Stimulated activated effector memory CD8-positive, alpha-beta T cell treated with anti-CD3 and anti-CD28 coated beads, Interleukin-12 subunit alpha, Interleukin-12 subunit beta, amount 100 ng/mL, for 72 hours (primary cell): ENCODE data around the gene STK24.

Experiments
- ATAC-seq: fragments of 150-1000 bp; cut with Tn5 transposase; 2 replicates; pipeline ENCODE4 v1.10.0; 2021
- DNase-seq, 2 donors: peaks; one replicate each; pipeline ENCODE4 v3.0.0; 2021 to 2022; ENCODE audit warnings: low spot score in 2 of 2
- H3K27ac Mint-ChIP-seq: one replicate; pipeline ENCODE4 v1.8.0; 2022; ENCODE audit warnings: mild to moderate bottlenecking, mixed read lengths
- H3K36me3 Mint-ChIP-seq: one replicate; pipeline ENCODE4 v1.8.0; 2022; ENCODE audit warnings: mild to moderate bottlenecking, mixed read lengths
- H3K4me1 Mint-ChIP-seq: one replicate; pipeline ENCODE4 v1.8.0; 2022; ENCODE audit warnings: mixed read lengths
- H3K4me3 Mint-ChIP-seq: one replicate; pipeline ENCODE4 v1.8.0; 2022; ENCODE audit warnings: mild to moderate bottlenecking, mixed read lengths
- H3K9me3 Mint-ChIP-seq: one replicate; pipeline ENCODE4 v1.8.0; 2022; ENCODE audit warnings: mixed read lengths

STK24 gene

DNA sequence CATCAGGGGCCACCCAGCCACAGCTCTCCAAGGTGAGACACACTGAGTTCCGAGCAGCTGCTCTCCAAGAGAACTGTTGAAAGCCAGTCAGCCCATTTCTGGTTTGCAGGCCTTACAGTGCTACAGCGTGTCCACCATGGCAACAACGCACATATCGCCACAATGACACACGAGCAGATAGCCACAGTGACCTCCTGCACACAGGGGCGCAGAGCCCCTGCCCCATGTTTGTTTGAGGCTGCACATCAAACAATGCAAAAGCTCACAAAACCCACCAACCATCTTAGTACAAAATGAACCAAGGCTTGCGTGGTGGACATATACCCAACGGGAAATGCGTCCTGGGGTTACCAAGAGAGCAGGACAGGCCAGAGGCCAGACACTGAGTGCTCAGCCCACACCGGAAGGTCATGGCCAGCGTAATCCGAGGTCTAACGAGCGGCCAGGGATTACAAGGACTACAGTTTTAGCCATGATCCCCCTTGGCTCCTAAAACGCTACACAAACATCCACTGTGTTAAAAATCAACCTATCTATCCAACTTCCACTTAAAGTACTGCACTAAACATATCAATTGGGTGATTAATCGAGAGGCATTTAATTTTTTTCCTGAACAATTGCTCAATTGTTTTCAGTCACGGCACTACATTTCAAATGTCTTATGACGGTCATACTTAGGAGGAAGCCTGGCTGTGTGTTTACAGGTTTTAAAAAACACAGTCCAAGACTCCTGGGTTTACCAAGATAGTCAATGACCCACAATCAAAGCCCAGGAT lies 56.0 kb downstream of the STK24 start:
- H3K36me3 Mint-ChIP-seq: peaks cover 67% of the 10 kb centered on the region
- peaks cover 97% of the 10 kb centered on the region for H3K4me1 Mint-ChIP-seq
- H3K27ac Mint-ChIP-seq: peak overlapping the region; percentile 82
- H3K4me3 Mint-ChIP-seq: no peak overlapping the region
- DNase-seq: no peak
- no peaks in the 10 kb centered on the region for H3K9me3 Mint-ChIP-seq
- ATAC-seq: no peak

DNA sequence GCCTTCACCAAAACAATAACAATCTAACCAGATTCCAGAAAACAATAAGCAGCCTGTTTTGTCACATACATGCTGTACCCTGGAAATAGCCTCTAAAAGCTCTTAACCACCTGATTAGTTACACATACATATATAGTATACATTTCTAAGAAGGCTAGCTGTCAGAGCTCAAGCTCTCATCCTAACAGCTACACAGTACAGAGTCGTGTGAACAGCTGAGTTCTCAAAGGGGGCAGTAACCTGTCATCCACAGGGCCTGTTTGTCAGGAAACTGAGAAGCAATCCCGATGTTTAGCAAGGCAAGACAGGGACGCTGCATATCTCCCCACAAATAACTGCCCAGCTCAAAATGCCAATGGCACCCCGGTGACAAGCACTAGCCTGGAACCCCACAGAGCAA lies 56.9 kb downstream of the STK24 start:
- no peak overlapping the region for H3K4me3 Mint-ChIP-seq
- ATAC-seq: no peak
- H3K27ac Mint-ChIP-seq: peak overlapping the region; percentile 46

DNA sequence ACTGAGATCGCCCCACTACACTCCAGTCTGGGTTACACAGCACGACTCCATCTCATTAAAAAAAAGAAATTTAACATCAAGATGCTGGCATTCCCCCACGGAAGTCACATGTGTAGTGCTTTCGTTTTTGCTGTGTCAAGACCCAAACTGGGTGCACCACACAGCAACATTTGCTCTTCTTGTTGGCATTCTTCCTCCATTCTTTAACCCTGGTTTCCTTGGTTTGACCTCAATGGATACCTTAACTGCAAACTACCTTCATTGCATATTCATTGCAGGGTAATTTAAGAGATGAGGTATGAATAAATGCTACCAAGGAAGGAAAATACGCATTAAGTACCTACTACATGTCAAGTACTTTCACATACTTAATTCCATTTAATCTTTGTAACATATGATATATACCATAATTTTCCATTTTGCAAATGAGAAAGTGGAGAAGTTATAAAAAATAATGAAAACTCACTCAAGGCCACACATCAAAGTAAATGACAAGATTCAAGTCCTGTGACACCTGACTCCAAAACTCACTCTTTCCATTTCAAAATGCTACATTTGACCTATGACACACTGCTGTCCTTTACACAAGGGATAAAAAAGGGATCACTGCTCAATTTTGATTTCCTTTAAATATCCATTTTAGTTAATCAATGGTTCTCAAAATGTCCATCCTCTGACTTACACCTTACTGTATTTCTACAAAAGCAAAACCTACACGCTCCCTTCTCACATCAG lies 59.2 kb downstream of the STK24 start:
- DNase-seq (no peak), ATAC-seq (peak; percentile 71)
- Mint-ChIP-seq H3K4me1 (peaks cover 97% of the 10 kb centered on the region), H3K36me3 (peaks cover 69% of the 10 kb centered on the region), H3K4me3 (peak overlapping the region; percentile 40), H3K9me3 (no peaks in the 10 kb centered on the region), H3K27ac (peak overlapping the region; percentile 67)

More for the DNA sequence above, 56.9 kb downstream of the STK24 start:
- Mint-ChIP-seq H3K4me1 (peaks cover 97% of the 10 kb centered on the region), H3K9me3 (no peaks in the 10 kb centered on the region), H3K36me3 (peaks cover 74% of the 10 kb centered on the region)
- no peak for DNase-seq

DNA sequence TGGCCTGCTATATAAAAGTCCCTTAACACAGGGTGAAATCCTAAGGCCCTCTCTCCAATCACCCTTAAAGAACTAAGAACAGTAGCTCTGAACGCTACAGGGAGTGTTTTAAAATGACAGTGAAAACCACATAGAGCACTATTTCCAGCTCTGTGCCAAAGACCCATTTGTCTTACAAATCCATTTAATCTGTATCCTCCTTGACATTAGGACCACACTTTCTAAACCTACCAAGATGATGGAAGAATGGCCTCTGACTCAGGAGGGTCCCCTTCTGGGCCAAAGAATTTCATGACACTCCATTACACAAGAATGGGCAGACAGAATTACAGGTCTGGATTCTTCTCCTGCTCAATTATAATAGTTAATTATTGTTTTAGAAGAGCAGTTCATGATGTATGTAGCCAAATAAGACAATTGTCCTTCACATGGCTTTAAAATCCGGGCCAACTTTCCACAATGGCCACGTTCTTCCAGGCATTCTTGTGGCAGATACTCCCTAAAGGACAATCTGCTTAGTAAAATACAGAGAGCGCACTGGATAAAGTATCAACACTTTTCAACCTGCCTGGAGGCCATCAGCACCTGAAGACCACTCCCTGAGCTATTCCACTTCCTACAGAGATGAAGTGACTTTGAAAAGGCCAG lies 61.0 kb downstream of the STK24 start:
- peak overlapping the region; percentile 92 for H3K27ac Mint-ChIP-seq
- H3K4me3 Mint-ChIP-seq: peak overlapping the region; percentile 31
- H3K9me3 Mint-ChIP-seq: no peaks in the 10 kb centered on the region
- H3K36me3 Mint-ChIP-seq: peaks cover 76% of the 10 kb centered on the region
- DNase-seq (no peak), ATAC-seq (peak; percentile 71)
- H3K4me1 Mint-ChIP-seq: peaks cover 97% of the 10 kb centered on the region

DNA sequence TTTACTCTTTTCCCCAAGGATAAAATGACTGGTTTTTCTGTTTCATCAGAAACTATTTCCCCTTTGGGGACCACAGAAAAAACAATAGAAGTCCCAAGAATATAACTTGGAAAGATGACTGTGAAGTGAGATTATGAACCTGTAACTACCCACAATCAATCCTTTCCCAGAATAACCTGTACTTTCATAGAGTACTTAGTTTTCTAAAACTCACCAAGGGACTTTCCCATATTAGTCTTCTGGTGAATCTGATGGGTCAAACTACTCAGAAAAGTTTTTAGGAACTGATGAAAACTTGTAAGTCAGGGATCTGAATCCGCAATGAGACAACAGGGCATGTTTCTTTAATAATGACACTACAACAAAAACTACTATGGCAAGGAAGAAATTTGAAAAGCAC lies 62.6 kb downstream of the STK24 start:
- H3K36me3 Mint-ChIP-seq: peaks cover 74% of the 10 kb centered on the region
- H3K4me3 Mint-ChIP-seq: peak overlapping the region; percentile 31

DNA sequence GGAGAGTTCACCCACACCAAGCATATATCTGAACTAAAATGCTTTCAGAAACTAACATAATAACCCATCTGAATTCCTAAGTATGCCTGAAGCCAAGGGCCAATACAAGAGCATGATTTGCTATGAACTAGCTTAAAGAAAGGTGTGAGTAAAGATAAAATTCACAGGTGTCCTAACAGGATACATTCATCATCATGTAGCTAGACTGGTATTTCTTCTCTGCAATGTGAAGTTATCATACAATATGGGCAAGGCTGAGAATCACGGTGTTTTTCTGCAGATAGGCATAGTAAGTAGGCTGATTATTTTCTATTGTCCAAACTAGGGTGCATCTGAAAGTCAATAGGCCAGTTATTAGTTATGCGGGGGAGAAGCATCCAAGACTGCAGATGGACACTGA lies 63.1 kb downstream of the STK24 start:
- no peaks in the 10 kb centered on the region for H3K9me3 Mint-ChIP-seq
- peak overlapping the region; percentile 31 for H3K4me3 Mint-ChIP-seq
- H3K4me1 Mint-ChIP-seq: peaks cover 97% of the 10 kb centered on the region
- DNase-seq: no peak
- H3K27ac Mint-ChIP-seq: peak overlapping the region; percentile 79
- peaks cover 69% of the 10 kb centered on the region for H3K36me3 Mint-ChIP-seq
- ATAC-seq: no peak

More for the DNA sequence above, 62.6 kb downstream of the STK24 start:
- DNase-seq: no peak
- Mint-ChIP-seq H3K4me1 (peaks cover 97% of the 10 kb centered on the region), H3K9me3 (no peaks in the 10 kb centered on the region), H3K27ac (peak overlapping the region; percentile 92)
- ATAC-seq: peak; percentile 33

DNA sequence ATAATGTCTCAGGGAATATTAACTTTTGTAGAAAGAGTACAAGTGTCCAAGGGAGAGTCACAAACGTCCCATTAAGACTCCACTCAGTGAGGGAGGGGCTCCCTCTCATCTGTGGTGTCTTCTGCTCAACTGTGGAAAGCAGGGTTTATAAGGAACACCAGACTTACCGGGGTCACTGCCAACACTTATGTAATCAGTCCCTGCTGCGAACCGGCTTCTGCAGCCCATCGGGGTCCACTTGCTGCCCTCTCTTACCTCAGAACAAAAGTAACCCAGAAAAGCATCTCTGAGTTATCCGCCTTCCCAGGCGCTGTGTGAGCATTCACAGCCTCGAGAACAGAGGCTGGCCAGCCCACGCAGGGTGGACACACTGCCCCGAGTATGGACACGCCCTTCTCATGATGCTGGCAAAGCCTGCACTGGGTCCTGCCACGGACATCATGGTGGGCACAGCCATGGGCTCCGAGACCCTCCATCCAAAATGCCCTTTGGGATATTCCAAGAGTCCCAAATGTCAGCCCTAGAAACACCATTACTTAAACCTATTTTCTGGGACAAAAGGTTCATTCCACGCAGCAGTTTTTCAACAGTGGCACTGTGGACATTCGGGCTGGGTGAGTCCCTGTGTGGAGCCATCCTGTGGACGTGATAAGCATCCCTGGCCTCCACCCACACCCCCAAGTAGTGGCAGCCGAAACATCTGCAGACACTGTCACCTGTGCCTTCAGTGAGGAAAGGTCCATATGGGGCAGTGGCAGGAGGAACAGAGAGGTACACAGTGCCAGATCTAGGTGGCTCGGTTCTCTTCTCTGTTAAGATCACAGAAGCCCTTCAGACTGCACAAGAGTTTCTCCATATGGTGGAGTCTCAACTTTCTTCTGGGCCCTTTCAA lies 63.9 kb downstream of the STK24 start:
- Mint-ChIP-seq H3K4me1 (peaks cover 97% of the 10 kb centered on the region), H3K4me3 (no peak overlapping the region), H3K9me3 (no peaks in the 10 kb centered on the region), H3K36me3 (peaks cover 64% of the 10 kb centered on the region), H3K27ac (peak overlapping the region; percentile 79)
- no peak for DNase-seq
- ATAC-seq: no peak

DNA sequence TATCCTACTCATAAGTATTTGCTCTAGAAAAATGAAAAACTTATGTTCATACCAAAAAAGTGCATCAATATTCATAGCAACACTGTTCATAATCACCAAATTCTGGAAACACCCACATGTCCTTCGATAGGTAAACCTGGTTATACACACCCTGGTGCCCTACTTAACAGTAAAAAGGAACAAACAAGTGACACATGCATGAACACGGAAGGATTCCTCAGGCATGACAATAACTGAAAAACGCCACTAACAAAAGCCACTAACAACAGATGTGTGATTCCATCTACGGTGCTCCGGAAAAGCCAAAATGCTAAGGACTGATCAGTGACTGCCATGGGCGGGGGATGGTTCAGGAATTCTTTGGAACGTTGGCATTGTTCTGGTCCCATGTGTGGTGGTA lies 65.5 kb downstream of the STK24 start:
- Mint-ChIP-seq H3K4me3 (peak overlapping the region; percentile 27), H3K9me3 (no peaks in the 10 kb centered on the region), H3K27ac (peak overlapping the region; percentile 79), H3K4me1 (peaks cover 97% of the 10 kb centered on the region), H3K36me3 (peaks cover 61% of the 10 kb centered on the region)
- no peak for DNase-seq
- ATAC-seq: peak; percentile 75

DNA sequence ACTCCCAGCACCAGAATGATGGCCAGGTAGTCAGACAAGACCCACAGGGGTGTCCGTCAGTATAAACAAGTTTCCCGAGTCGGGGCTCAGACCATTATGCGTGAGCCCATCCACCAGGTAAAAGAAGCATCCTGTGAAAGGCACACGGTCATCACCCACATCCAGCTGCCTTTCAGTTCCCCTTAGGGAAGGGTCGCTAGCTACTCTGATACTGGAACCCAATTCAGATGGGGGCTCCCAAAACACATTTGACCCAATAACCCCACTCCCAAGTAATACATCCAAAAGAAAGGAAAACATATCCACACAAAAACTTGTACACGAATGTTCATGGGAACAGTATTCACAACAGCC lies 66.8 kb downstream of the STK24 start:
- Mint-ChIP-seq H3K36me3 (peaks cover 59% of the 10 kb centered on the region), H3K9me3 (no peaks in the 10 kb centered on the region), H3K27ac (peak overlapping the region; percentile 79), H3K4me3 (peak overlapping the region; percentile 22), H3K4me1 (peaks cover 97% of the 10 kb centered on the region)
- ATAC-seq (no peak), DNase-seq (no peak)

DNA sequence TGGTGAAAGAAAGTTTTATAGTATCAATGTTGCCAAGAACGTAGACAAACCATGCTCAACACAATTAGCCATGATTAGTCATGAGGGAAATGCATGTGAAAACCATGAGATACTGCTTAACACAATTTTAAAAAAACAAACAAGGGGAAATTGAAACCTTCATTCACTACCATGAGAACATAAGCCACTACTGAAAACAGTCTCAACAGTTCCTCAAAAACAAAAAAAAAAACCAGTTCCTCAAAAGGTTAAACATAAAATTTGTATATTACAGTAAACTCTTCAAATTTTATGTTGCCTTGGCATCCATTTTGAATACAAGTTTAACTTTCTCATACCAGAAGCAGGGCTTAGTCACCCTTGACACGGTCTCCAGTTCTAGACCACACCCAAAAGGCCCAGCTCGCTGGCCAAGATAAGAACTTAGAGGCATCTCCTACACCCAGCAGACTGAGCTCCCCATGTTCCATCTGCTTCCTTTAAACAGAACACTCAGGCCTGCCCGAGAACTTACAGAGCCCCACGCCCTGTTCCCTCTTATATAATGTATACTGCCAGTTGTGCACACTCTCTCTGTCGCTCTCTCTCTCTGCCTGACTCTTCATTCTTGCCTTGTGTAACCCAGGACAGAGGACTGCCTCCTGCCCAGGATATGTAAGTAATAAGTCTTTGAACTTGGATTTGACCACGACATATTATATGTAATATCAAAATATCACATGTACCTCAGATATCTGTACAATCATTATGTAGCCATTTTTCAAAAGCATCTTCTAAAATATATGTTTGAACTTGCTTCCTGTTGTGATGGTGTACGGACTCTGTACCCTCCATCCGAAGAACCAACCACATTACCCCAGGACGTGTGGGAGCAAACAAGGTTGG lies 67.4 kb downstream of the STK24 start:
- peak overlapping the region; percentile 22 for H3K4me3 Mint-ChIP-seq
- peak overlapping the region; percentile 79 for H3K27ac Mint-ChIP-seq
- H3K9me3 Mint-ChIP-seq: no peaks in the 10 kb centered on the region
- peaks cover 60% of the 10 kb centered on the region for H3K36me3 Mint-ChIP-seq
- DNase-seq: peak in 1 of 2 donors; percentile 63
- H3K4me1 Mint-ChIP-seq: peaks cover 97% of the 10 kb centered on the region
- ATAC-seq: peak; percentile 82

DNA sequence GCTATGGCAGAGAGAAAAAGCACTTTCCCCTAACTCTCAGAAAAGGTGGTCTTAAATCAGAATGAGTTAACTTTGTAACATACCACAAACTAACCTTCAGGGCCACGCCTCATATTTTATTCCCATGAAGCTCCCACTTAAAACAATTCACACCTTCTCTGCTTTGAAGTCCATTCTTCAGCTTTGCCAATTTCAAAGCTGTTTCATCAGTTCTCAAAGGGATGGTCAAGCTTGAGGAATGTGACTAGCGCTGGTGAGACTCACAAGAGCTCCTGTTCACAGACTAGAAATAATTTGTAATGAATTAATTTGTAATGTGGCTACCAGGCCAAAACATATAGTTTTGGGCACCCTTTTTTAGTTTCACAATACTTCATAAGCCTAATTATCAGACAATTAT lies 68.2 kb downstream of the STK24 start:
- H3K4me3 Mint-ChIP-seq: peak overlapping the region; percentile 22
- H3K4me1 Mint-ChIP-seq: peaks cover 97% of the 10 kb centered on the region
- H3K9me3 Mint-ChIP-seq: no peaks in the 10 kb centered on the region
- H3K27ac Mint-ChIP-seq: peak overlapping the region; percentile 79
- ATAC-seq (no peak), DNase-seq (no peak)
- H3K36me3 Mint-ChIP-seq: peaks cover 68% of the 10 kb centered on the region

DNA sequence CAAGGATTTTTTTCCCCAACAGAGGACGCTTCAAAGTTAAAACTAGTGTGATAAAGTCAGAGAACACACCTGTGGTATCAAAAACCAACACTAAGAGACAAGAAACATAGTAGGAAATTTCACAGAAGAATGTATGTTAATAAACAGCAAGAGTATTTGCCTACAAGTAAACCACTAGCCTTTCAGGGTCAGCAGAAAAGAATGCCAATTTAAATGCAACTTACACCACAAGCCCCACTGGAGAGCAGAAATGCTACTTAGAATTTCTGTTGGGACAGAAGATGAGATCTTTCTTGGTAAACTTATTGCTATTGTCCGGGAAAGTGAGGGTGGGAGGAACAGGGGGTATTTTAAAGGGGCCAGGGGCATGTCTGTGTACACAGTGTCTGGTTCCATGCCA lies 68.6 kb downstream of the STK24 start:
- no peak overlapping the region for H3K4me3 Mint-ChIP-seq
- no peak for ATAC-seq
- peak overlapping the region; percentile 79 for H3K27ac Mint-ChIP-seq
- DNase-seq: no peak
- peaks cover 70% of the 10 kb centered on the region for H3K36me3 Mint-ChIP-seq
- peaks cover 97% of the 10 kb centered on the region for H3K4me1 Mint-ChIP-seq
- no peaks in the 10 kb centered on the region for H3K9me3 Mint-ChIP-seq

DNA sequence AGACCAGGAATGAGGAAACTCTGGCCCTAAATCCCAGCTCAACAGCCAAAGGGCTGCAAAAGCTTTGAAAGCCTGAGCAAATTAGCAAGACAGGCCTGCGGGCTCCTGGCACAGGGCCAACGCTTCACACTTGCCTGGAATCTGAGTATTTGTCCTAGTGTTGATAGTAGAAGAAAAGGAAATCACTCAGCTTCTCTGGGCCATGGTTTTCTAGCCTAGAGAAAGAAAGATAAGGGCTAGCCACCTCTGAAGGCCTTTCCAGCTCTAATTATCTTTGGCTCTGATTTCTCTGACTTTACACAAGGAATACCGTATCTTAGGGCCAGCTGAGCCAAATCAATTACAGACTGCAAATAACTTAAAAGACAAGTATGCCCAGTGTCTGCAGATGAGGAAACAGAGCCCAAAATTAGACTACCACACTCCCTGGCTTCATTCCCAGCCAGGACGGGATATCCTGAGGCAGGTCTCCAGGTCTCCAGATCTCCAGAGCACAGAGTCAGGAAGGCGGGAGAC lies 69.6 kb downstream of the STK24 start:
- DNase-seq (no peak), ATAC-seq (no peak)
- Mint-ChIP-seq H3K4me1 (peaks cover 93% of the 10 kb centered on the region), H3K9me3 (no peaks in the 10 kb centered on the region), H3K36me3 (peaks cover 70% of the 10 kb centered on the region), H3K4me3 (no peak overlapping the region), H3K27ac (peak overlapping the region; percentile 54)

DNA sequence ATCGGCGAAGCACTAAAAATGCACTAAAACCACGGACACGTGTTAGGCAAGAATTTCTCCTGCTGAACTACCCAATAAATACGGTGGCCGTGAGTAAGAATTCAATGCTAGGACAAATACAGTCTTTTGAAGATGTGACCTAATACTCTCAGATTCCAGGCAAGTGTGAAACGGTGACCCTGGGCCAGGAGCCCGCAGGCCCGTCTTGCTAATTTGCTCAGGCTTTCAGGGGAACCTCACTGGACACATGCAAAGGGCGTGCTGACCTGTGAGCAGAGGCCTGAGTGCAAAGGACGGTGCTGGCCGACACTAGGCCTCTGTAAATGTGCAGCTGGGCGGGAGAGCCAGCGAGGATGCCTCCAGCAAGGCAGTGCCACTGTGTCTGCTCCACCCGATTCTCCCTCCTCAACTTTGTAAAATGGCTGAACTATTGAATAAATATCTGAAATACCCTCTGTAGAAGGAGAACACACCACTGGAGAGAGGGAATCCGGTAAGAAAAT lies 70.1 kb downstream of the STK24 start:
- Mint-ChIP-seq H3K27ac (peak overlapping the region; percentile 54), H3K36me3 (peaks cover 70% of the 10 kb centered on the region), H3K4me1 (peaks cover 93% of the 10 kb centered on the region), H3K9me3 (no peaks in the 10 kb centered on the region), H3K4me3 (no peak overlapping the region)
- ATAC-seq (no peak), DNase-seq (no peak)
